Stimulated activated naive CD8-positive, alpha-beta T cell treated with anti-CD3 and anti-CD28 coated beads, Interleukin-15, Interleukin-2, amounts not matched to agents 100 ng/mL and 50 ng/mL, for 24 hours (primary cell): Measurements from ENCODE around the gene ADAM22.

ENCODE experiments used
- H3K27ac Mint-ChIP-seq: one replicate; pipeline ENCODE4 v1.8.0; 2021; ENCODE audit warnings: mild to moderate bottlenecking, mixed read lengths
- H3K27me3 Mint-ChIP-seq: one replicate; pipeline ENCODE4 v1.8.0; 2021; ENCODE audit warnings: mixed read lengths
- H3K36me3 Mint-ChIP-seq: one replicate; pipeline ENCODE4 v1.8.0; 2021; ENCODE audit warnings: low read depth, mixed read lengths
- H3K4me1 Mint-ChIP-seq: one replicate; pipeline ENCODE4 v1.8.0; 2021; ENCODE audit warnings: low read depth, mixed read lengths
- H3K4me3 Mint-ChIP-seq: one replicate; pipeline ENCODE4 v1.8.0; 2021; ENCODE audit warnings: mild to moderate bottlenecking, mixed read lengths
- H3K9me3 Mint-ChIP-seq: one replicate; pipeline ENCODE4 v1.8.0; 2021; ENCODE audit warnings: mixed read lengths

ADAM22 gene

GRCh38 chr7:88042803-88043202 lies 108.8 kb downstream of the ADAM22 start:
- Mint-ChIP-seq H3K4me3 (no peak overlapping the region), H3K27me3 (no peaks in the 10 kb centered on the region), H3K9me3 (no peaks in the 10 kb centered on the region), H3K4me1 (peaks cover 17% of the 10 kb centered on the region), H3K27ac (no peak overlapping the region), H3K36me3 (no peaks in the 10 kb centered on the region)

GRCh38 chr7:88044069-88044468 lies 110.0 kb downstream of the ADAM22 start:
- Mint-ChIP-seq H3K4me3 (no peak overlapping the region), H3K27me3 (no peaks in the 10 kb centered on the region), H3K9me3 (no peaks in the 10 kb centered on the region), H3K4me1 (peaks cover 17% of the 10 kb centered on the region), H3K36me3 (no peaks in the 10 kb centered on the region), H3K27ac (no peak overlapping the region)

- Mint-ChIP-seq H3K27me3 (no peaks in the 10 kb centered on the region), H3K36me3 (no peaks in the 10 kb centered on the region), H3K4me1 (peaks cover 15% of the 10 kb centered on the region), H3K4me3 (no peak overlapping the region), H3K27ac (no peak overlapping the region), H3K9me3 (no peaks in the 10 kb centered on the region)
Observed at GRCh38 chr7:88046839-88047573, 113.0 kb downstream of the ADAM22 start.

GRCh38 chr7:88057655-88058054 lies 123.6 kb downstream of the ADAM22 start:
- no peaks in the 10 kb centered on the region for H3K27me3 Mint-ChIP-seq
- no peak overlapping the region for H3K27ac Mint-ChIP-seq
- H3K36me3 Mint-ChIP-seq: no peaks in the 10 kb centered on the region
- no peak overlapping the region for H3K4me3 Mint-ChIP-seq
- no peaks in the 10 kb centered on the region for H3K9me3 Mint-ChIP-seq
- H3K4me1 Mint-ChIP-seq: no peaks in the 10 kb centered on the region

- Mint-ChIP-seq H3K36me3 (no peaks in the 10 kb centered on the region), H3K27me3 (no peaks in the 10 kb centered on the region), H3K4me3 (no peak overlapping the region), H3K9me3 (no peaks in the 10 kb centered on the region), H3K27ac (no peak overlapping the region), H3K4me1 (no peaks in the 10 kb centered on the region)
Observed at GRCh38 chr7:88062238-88062637, 128.2 kb downstream of the ADAM22 start.

GRCh38 chr7:88069093-88069492 lies 135.0 kb downstream of the ADAM22 start:
- no peak overlapping the region for H3K27ac Mint-ChIP-seq
- no peaks in the 10 kb centered on the region for H3K9me3 Mint-ChIP-seq
- no peaks in the 10 kb centered on the region for H3K36me3 Mint-ChIP-seq
- no peak overlapping the region for H3K4me3 Mint-ChIP-seq
- H3K27me3 Mint-ChIP-seq: no peaks in the 10 kb centered on the region
- H3K4me1 Mint-ChIP-seq: no peaks in the 10 kb centered on the region

GRCh38 chr7:88071994-88072714 lies 138.1 kb downstream of the ADAM22 start:
- Mint-ChIP-seq H3K27me3 (no peaks in the 10 kb centered on the region), H3K36me3 (peaks cover 5% of the 10 kb centered on the region), H3K4me1 (no peaks in the 10 kb centered on the region), H3K9me3 (no peaks in the 10 kb centered on the region), H3K27ac (no peak overlapping the region), H3K4me3 (no peak overlapping the region)

- Mint-ChIP-seq H3K4me1 (no peaks in the 10 kb centered on the region), H3K27me3 (no peaks in the 10 kb centered on the region), H3K36me3 (peaks cover 5% of the 10 kb centered on the region), H3K27ac (no peak overlapping the region), H3K4me3 (no peak overlapping the region), H3K9me3 (no peaks in the 10 kb centered on the region)
Observed at GRCh38 chr7:88072715-88073055, 138.6 kb downstream of the ADAM22 start.

- no peaks in the 10 kb centered on the region for H3K27me3 Mint-ChIP-seq
- peaks cover 5% of the 10 kb centered on the region for H3K36me3 Mint-ChIP-seq
- no peak overlapping the region for H3K27ac Mint-ChIP-seq
- H3K4me3 Mint-ChIP-seq: no peak overlapping the region
- H3K4me1 Mint-ChIP-seq: no peaks in the 10 kb centered on the region
- H3K9me3 Mint-ChIP-seq: no peaks in the 10 kb centered on the region
Observed at GRCh38 chr7:88073626-88074025, 139.6 kb downstream of the ADAM22 start.

- H3K4me1 Mint-ChIP-seq: no peaks in the 10 kb centered on the region
- H3K27ac Mint-ChIP-seq: no peak overlapping the region
- no peak overlapping the region for H3K4me3 Mint-ChIP-seq
- peaks cover 8% of the 10 kb centered on the region for H3K36me3 Mint-ChIP-seq
- H3K27me3 Mint-ChIP-seq: no peaks in the 10 kb centered on the region
- peaks cover 4% of the 10 kb centered on the region for H3K9me3 Mint-ChIP-seq
Observed at GRCh38 chr7:88075216-88075615, 141.2 kb downstream of the ADAM22 start.

- peaks cover 8% of the 10 kb centered on the region for H3K9me3 Mint-ChIP-seq
- peaks cover under 1% of the 10 kb centered on the region for H3K36me3 Mint-ChIP-seq
- no peaks in the 10 kb centered on the region for H3K27me3 Mint-ChIP-seq
- H3K4me1 Mint-ChIP-seq: no peaks in the 10 kb centered on the region
- H3K27ac Mint-ChIP-seq: no peak overlapping the region
- H3K4me3 Mint-ChIP-seq: no peak overlapping the region
Observed at GRCh38 chr7:88083883-88084282, 149.8 kb downstream of the ADAM22 start.

GRCh38 chr7:88089561-88089960 lies 155.5 kb downstream of the ADAM22 start:
- no peaks in the 10 kb centered on the region for H3K9me3 Mint-ChIP-seq
- H3K27ac Mint-ChIP-seq: no peak overlapping the region
- no peaks in the 10 kb centered on the region for H3K27me3 Mint-ChIP-seq
- H3K4me1 Mint-ChIP-seq: peaks cover 17% of the 10 kb centered on the region
- H3K36me3 Mint-ChIP-seq: no peaks in the 10 kb centered on the region
- H3K4me3 Mint-ChIP-seq: no peak overlapping the region

- Mint-ChIP-seq H3K4me3 (no peak overlapping the region), H3K27me3 (no peaks in the 10 kb centered on the region), H3K36me3 (no peaks in the 10 kb centered on the region), H3K4me1 (peaks cover 17% of the 10 kb centered on the region), H3K9me3 (no peaks in the 10 kb centered on the region), H3K27ac (no peak overlapping the region)
Observed at GRCh38 chr7:88090240-88090639, 156.2 kb downstream of the ADAM22 start.

GRCh38 chr7:88090671-88091070 lies 156.6 kb downstream of the ADAM22 start:
- H3K9me3 Mint-ChIP-seq: no peaks in the 10 kb centered on the region
- no peaks in the 10 kb centered on the region for H3K27me3 Mint-ChIP-seq
- no peaks in the 10 kb centered on the region for H3K36me3 Mint-ChIP-seq
- peaks cover 17% of the 10 kb centered on the region for H3K4me1 Mint-ChIP-seq
- H3K4me3 Mint-ChIP-seq: no peak overlapping the region
- H3K27ac Mint-ChIP-seq: no peak overlapping the region

- no peaks in the 10 kb centered on the region for H3K36me3 Mint-ChIP-seq
- H3K27me3 Mint-ChIP-seq: no peaks in the 10 kb centered on the region
- H3K27ac Mint-ChIP-seq: no peak overlapping the region
- peaks cover 17% of the 10 kb centered on the region for H3K4me1 Mint-ChIP-seq
- H3K4me3 Mint-ChIP-seq: no peak overlapping the region
- no peaks in the 10 kb centered on the region for H3K9me3 Mint-ChIP-seq
Observed at GRCh38 chr7:88091988-88092675, 158.1 kb downstream of the ADAM22 start.
